GM10266 (cell line): ENCODE data around the gene FOXO3.
A peak's percentile ranks its signal among the peaks of the same experiment; 100 is the strongest.

Experiments
- DNase-seq: peaks from one replicate; pipeline ENCODE4 v3.0.0; 2012; ENCODE audit errors: extremely low spot score
- CTCF ChIP-seq: IDR thresholded peaks from 2 replicates; pipeline ENCODE4 v1.5.1; 2012; ENCODE audit warnings: mild to moderate bottlenecking, low read depth; ENCODE audit not compliant: control insufficient read depth, insufficient read depth; ENCODE audit errors: missing control alignments

FOXO3 gene

GRCh38 chr6:108561742-108562502 is 1.2 kb downstream of the FOXO3 start:
- no peak for DNase-seq
- TF ChIP-seq CTCF, result no peak

GRCh38 chr6:108562503-108562993 is 1.8 kb downstream of the FOXO3 start:
- DNase-seq, result no peak
- no peak for TF ChIP-seq CTCF

DNA sequence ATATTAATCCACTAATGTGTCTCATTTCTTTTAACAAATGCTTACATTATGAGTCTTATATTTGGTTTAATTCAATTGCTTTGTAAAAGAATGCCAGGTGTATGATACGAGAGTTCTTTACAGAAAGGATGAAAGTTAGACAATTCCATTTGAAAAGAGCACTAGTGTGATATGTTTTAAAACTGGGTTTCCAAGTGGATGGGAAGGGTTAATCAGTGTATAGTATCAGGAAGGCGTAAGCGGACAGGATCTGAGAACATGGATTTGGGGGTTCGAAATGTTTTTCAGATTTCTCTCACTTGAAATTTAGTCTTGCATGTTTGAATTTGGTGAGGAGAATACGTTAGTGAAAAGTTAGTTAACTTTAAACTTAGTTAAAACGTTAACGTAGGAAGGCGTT is 2.6 kb downstream of the FOXO3 start:
- no peak for DNase-seq
- TF ChIP-seq CTCF, result no peak

- DNase-seq, result no peak
- TF ChIP-seq CTCF, result no peak
These were observed 3.5 kb downstream of the FOXO3 start for GRCh38 chr6:108564178-108564577.

GRCh38 chr6:108565091-108565766 is 4.5 kb downstream of the FOXO3 start:
- no peak for TF ChIP-seq CTCF
- peak; percentile 51 for DNase-seq

DNA sequence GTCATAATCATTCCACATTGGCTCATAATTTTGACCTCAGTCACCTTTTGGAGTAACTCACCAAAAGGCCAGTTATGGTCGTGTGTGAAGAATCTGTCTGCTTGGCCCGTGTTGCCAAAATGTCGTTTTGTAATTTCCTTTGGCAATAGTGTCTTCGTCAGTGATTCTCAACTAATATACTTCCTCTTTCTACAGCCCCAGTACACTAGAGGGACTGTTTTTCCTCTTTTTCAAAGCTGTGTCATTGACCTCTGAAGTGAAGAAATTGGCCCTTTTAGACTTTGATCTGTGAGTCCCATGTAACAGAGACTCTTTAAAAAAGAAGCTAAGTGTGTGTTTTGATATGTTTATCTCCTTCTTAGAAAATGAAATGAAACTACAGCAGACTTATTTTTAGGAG is 5.2 kb downstream of the FOXO3 start:
- peak; percentile 12 for TF ChIP-seq CTCF
- DNase-seq, result no peak

DNA sequence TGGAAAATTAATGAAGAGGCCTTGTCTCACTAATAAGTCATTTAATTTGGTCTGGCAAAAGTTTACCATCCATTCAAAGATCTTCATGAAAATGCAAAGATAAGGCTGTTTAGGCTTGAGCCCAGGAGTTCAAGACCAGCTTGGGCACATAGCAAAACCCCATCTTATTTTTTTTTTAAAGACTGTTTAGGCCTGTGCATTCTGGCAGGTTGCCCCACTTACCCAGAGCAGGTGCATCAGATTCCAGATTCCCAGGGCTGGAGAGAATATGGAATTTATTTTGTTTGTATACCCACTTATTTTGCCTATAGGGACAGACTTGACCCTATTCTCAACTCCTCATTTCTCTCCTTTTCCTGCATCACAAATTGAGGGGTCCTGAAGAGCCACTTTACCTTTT is 5.7 kb downstream of the FOXO3 start:
- no peak for DNase-seq
- TF ChIP-seq CTCF, result no peak
